Myocyte (in vitro differentiated cells): ENCODE data around the gene GALK2. TPM values are rescaled to one million over a fixed set of nuclear protein-coding genes. Genes with fewer than 3 reads are reported as not detected.
A peak's percentile ranks its signal among the peaks of the same experiment; 100 is the strongest.
"Not testable (repeated sequence)": the region's sequence is repeated elsewhere in the genome, so short reads cannot be mapped to it uniquely, and the experiment has no call there.

Experiments
- DNase-seq: peaks from one replicate; pipeline ENCODE4 v3.0.0-alpha.2; 2012; ENCODE audit warnings: low read depth
- microRNA-seq: library from miRNA; unstranded; fragments of <30 nt; microRNA quantifications from one replicate; pipeline ENCODE4, GENCODE V29; 2016
- total RNA-seq: library from RNA; depleted of rRNA; stranded (reverse); fragments of >200 nt; gene quantifications from 2 replicates; pipeline ENCODE4 v1.2.3, GENCODE V29; 2014

Gene GALK2
- total RNA-seq, 1 donor from 2014 or later, result 34.6 TPM

GRCh38 chr15:49328941-49329340, 158.9 kb downstream of the GALK2 start:
- no peak for DNase-seq

GRCh38 chr15:49330166-49330565, 160.1 kb downstream of the GALK2 start:
- no peak for DNase-seq

- DNase-seq, result no peak
Measured at GRCh38 chr15:49331442-49331841, 161.4 kb downstream of the GALK2 start.

DNA sequence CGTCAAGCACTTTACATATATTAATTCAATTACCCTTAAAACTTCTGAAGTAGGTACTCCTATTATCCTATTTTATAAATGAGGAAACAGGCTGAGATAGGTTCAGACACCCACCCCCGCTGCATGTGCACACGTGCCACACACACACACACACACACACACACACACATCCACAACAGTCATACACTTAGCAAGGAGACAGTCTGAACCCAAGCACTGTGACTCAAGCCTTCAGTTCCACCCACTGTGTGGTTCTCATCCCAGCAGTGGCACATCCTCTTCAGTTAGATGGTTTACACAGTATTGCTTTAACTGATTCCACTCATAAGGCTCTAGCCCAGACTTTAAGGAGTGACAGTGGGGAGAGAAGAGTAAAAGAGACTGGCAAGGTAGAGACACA, 161.9 kb downstream of the GALK2 start:
- no peak for DNase-seq

DNA sequence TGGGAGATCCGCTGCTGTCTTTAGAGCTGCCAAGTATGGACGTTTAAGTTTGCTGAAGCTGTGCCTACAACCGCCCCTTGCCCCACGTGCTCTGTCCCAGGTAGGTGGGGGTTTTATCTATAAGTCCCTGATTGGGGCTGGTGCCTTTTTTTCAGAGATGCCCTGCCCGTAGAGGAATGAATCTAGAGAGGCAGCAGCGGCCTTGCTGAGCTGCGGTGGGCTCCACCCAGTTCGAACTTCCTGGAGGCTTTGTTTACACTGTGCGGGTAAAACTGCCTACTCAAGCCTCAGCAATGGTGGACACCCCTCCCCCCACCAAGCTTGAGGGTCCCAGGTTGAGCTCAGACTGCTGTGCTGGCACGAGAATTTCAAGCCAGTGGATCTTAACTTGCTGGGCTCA, 169.6 kb downstream of the GALK2 start:
- DNase-seq, result no peak

DNA sequence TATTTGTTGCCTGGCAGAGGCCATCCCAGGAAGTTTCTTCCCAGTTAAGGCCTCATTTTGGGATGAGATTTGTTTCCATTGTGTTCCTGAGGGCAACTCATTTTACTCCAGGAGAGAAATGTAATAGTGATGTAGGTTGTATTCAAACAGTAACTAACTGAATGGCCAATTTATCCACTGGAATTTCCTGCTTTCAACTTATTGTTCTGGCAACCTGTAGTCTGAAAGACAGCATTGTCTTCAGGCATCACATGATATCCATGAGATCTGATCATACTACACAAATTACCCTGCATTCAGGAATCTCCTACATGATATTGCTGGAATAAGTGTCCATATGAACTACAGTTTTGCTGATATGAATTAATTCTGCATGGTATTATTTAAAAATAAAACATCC, 173.5 kb downstream of the GALK2 start:
- DNase-seq, result no peak

DNA sequence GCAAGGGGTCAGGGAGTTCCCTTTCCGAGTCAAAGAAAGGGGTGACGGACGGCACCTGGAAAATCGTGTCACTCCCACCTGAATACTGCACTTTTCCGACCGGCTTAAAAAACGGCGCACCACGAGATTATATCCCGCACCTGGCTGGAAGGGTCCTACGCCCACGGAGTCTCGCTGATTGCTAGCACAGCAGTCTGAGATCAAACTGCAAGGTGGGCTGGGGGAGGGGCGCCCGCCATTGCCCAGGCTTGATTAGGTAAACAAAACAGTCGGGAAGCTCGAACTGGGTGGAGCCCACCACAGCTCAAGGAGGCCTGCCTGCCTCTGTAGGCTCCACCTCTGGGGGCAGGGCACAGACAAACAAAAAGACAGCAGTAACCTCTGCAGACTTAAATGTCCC, 184.4 kb downstream of the GALK2 start:
- not testable (repeated sequence) for DNase-seq

DNA sequence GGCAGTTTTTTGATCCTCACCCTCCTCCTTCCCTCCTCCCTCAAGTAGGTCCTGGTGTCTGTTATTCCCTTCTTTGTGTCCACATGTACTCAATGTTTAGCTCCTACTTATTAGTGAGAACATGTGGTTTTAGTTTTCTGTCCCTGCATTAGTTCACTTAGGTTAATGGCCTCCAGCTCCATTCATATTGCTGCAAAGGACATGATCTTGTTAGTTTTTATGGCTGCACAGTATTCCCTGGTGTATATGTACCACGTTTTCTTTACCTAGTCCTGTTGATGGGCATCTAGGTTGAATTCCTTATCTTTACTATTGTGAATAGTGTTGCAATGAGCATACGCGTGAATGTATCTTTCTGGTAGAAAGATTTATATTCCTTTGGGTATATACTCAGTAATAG, 191.3 kb downstream of the GALK2 start:
- DNase-seq, result no peak

GRCh38 chr15:49366496-49366895, 196.4 kb downstream of the GALK2 start:
- DNase-seq, result no peak

- peak; percentile 36 for DNase-seq
Measured at GRCh38 chr15:49370782-49371181, 200.7 kb downstream of the GALK2 start.

DNA sequence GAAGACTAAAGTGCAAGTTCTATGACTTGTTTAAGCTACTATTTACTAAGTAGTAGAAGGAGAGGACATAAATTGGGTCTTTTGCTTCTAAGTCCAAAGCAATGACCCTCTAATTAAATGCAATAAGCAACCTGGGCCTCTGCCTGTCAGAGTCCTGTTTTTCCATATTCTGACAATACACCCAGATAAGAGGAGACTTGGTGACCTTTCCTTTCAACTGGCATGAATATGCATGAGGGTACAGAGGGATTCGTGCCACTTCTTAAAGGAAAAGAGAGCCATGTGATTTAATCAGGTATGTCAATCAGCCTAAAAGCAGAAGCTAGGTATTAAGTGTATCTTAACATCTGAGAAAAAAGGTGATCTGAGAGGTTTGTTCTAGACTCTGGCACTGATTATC, 202.3 kb downstream of the GALK2 start:
- DNase-seq, result no peak

DNA sequence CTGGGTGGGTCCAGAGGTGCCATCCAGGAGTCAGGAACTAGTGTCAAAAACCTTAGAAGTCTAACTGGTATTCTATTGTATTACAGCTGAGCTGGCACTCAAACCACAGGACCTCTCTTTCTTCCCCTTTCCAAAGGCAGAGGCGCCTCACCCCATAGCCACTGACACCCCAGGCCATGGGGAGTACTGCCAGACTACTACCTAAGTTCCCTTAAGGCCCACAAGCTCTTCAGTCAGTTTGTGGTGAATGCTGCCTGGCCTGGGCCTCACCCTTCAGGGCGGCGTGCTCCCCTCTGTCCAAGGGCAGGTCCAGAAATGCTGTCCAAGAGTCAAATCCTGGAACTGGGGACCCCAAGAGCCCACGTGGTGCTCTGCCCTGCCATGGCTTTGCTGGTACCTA, 209.9 kb downstream of the GALK2 start:
- DNase-seq, result no peak

GRCh38 chr15:49380912-49381311, 210.9 kb downstream of the GALK2 start:
- peak; percentile 3 for DNase-seq

Small RNA genes lying within 50 kb of the gene (microRNA-seq; reads per million reads assigned to microRNA genes)
- not detected for gene MIR4716

Other genes with a start within 250 kb of the GALK2 start
- gene SHC4, start 206.3 kb upstream of the GALK2 start, total RNA-seq, result 1.1 and 2.9 TPM in 2 replicates
- 41.3 and 44.3 TPM in 2 replicates for gene SECISBP2L, start 123.8 kb upstream of the GALK2 start, total RNA-seq
- gene COPS2, start 14.6 kb upstream of the GALK2 start, total RNA-seq, result 67.3 and 85.4 TPM in 2 replicates